Measurements from ENCODE around the gene MUC4. TPM values are rescaled to one million over a fixed set of nuclear protein-coding genes. Genes with fewer than 3 reads are reported as not detected.
A peak's percentile ranks its signal among the peaks of the same experiment; 100 is the strongest.

Gene MUC4
- under 1 TPM; 0.09 to 0.14 TPM for total RNA-seq

GRCh38 chr3:195811756-195812155, at the start of gene MUC4:
TSS of gene MUC4 (minus strand) at chr3:195811929. CDS start at chr3:195811817, 112 bp downstream.
- H3K4me3 Mint-ChIP-seq: no peak within 1 kb of the TSS
- no peaks in the 10 kb centered on the region for H3K9me3 Mint-ChIP-seq (ENCODE audit: low read depth)
- intact Hi-C loops (cut with DNase I, micrococcal nuclease): no loop called here
- H3K36me3 Mint-ChIP-seq (ENCODE audit: low read depth): no peaks in the 10 kb centered on the region
- DNase-seq: no peak
- H3K27me3 Mint-ChIP-seq: no peaks in the 10 kb centered on the region
- peaks cover under 1% of the 10 kb centered on the region for H3K4me1 Mint-ChIP-seq
- CTCF ChIA-PET: no interaction called here
- H3K27ac Mint-ChIP-seq: no peak within 1 kb of the TSS
- POLR2A ChIA-PET: interaction anchor here (0.6 kb wide), 1 partner anchor 20 kb away, joined by 3 read pairs; no protein-coding TSS in a partner anchor
- no peak for ATAC-seq

- Mint-ChIP-seq H3K27me3 (no peaks in the 10 kb centered on the region), H3K4me3 (no peak overlapping the region), H3K27ac (no peak overlapping the region), H3K4me1 (peaks cover 10% of the 10 kb centered on the region), H3K36me3 (ENCODE audit: low read depth) (peaks cover 1% of the 10 kb centered on the region), H3K9me3 (ENCODE audit: low read depth) (no peaks in the 10 kb centered on the region)
- intact Hi-C loops (cut with DNase I, micrococcal nuclease): loop anchor here in 1 of 2 experiments (5.0 kb wide), 1 partner anchor 303 kb away; no protein-coding TSS in a partner anchor
- ATAC-seq: no peak
- no peak for DNase-seq
- CTCF ChIA-PET: interaction anchor here (0.9 to 5.8 kb wide), 8 partner anchors 9 to 158 kb away, joined by 3 to 74 read pairs (median 4); no protein-coding TSS in a partner anchor
- POLR2A ChIA-PET: interaction anchor here (0.7 kb wide), 1 partner anchor 36 kb away, joined by 3 read pairs; no protein-coding TSS in a partner anchor
Observed at GRCh38 chr3:195860456-195860855, 48.7 kb upstream of the MUC4 start.

GRCh38 chr3:195859846-195860411, 48.2 kb upstream of the MUC4 start:
- ChIA-PET CTCF (interaction anchor here (0.6 to 5.8 kb wide), 30 partner anchors 9 to 375 kb away, joined by 3 to 74 read pairs (median 4); no protein-coding TSS in a partner anchor), POLR2A (interaction anchor here (0.9 kb wide), 1 partner anchor 34 kb away, joined by 4 read pairs; no protein-coding TSS in a partner anchor)
- Mint-ChIP-seq H3K4me3 (peak overlapping the region; percentile 50), H3K27me3 (no peaks in the 10 kb centered on the region), H3K36me3 (ENCODE audit: low read depth) (peaks cover 1% of the 10 kb centered on the region), H3K9me3 (ENCODE audit: low read depth) (no peaks in the 10 kb centered on the region), H3K4me1 (peaks cover 10% of the 10 kb centered on the region), H3K27ac (no peak overlapping the region)
- intact Hi-C loops (cut with DNase I, micrococcal nuclease): loop anchor here (1.0 to 10.0 kb wide), 7 partner anchors 34 to 588 kb away; partner anchors contain the start of gene XXYLT1 (in 1 of the 2)
- ATAC-seq: no peak
- DNase-seq: no peak

GRCh38 chr3:195859061-195859845, 47.5 kb upstream of the MUC4 start:
- Mint-ChIP-seq H3K4me3 (peak overlapping the region; percentile 50), H3K9me3 (ENCODE audit: low read depth) (no peaks in the 10 kb centered on the region), H3K4me1 (peaks cover 10% of the 10 kb centered on the region), H3K27ac (no peak overlapping the region), H3K36me3 (ENCODE audit: low read depth) (peaks cover 1% of the 10 kb centered on the region), H3K27me3 (no peaks in the 10 kb centered on the region)
- DNase-seq (peak; percentile 88), ATAC-seq (peak; percentile 69)
- POLR2A ChIA-PET: interaction anchor here (0.9 kb wide), 1 partner anchor 35 kb away, joined by 4 read pairs; no protein-coding TSS in a partner anchor
- CTCF ChIA-PET: interaction anchor here (0.6 to 5.8 kb wide), 30 partner anchors 9 to 376 kb away, joined by 3 to 74 read pairs (median 4); no protein-coding TSS in a partner anchor
- intact Hi-C loops (cut with DNase I, micrococcal nuclease): loop anchor here (1.0 to 10.0 kb wide), 6 partner anchors 35 to 587 kb away; partner anchors contain the start of gene XXYLT1 (in 1 of the 2)

- POLR2A ChIA-PET: no interaction called here
Observed at GRCh38 chr3:195856410-195857084, 44.8 kb upstream of the MUC4 start.

GRCh38 chr3:195855471-195856409, 44.0 kb upstream of the MUC4 start:
- CTCF ChIA-PET: interaction anchor here (0.5 to 2.1 kb wide), 6 partner anchors 16 to 60 kb away, joined by 3 to 8 read pairs (median 5); no protein-coding TSS in a partner anchor
- intact Hi-C loops (cut with DNase I, micrococcal nuclease): loop anchor here in 1 of 2 experiments (5.0 to 10.0 kb wide), 2 partner anchors 231 to 583 kb away; partner anchors contain the start of gene XXYLT1
- H3K4me1 Mint-ChIP-seq: peaks cover 11% of the 10 kb centered on the region
- no peak overlapping the region for H3K27ac Mint-ChIP-seq
- H3K4me3 Mint-ChIP-seq: no peak overlapping the region
- DNase-seq (no peak), ATAC-seq (no peak)
- no peaks in the 10 kb centered on the region for H3K9me3 Mint-ChIP-seq (ENCODE audit: low read depth)
- H3K27me3 Mint-ChIP-seq: peaks cover 2% of the 10 kb centered on the region
- POLR2A ChIA-PET: no interaction called here
- no peaks in the 10 kb centered on the region for H3K36me3 Mint-ChIP-seq (ENCODE audit: low read depth)

More at GRCh38 chr3:195856410-195857084, 44.8 kb upstream of the MUC4 start:
- H3K27me3 Mint-ChIP-seq: no peaks in the 10 kb centered on the region
- no peak overlapping the region for H3K4me3 Mint-ChIP-seq
- H3K9me3 Mint-ChIP-seq (ENCODE audit: low read depth): no peaks in the 10 kb centered on the region
- intact Hi-C loops (cut with DNase I, micrococcal nuclease): loop anchor here in 1 of 2 experiments (5.0 to 10.0 kb wide), 2 partner anchors 232 to 584 kb away; partner anchors contain the start of gene XXYLT1
- no peak overlapping the region for H3K27ac Mint-ChIP-seq
- no peak for DNase-seq
- CTCF ChIA-PET: interaction anchor here (0.6 to 2.1 kb wide), 4 partner anchors 17 to 58 kb away, joined by 4 to 8 read pairs (median 6); no protein-coding TSS in a partner anchor
- no peak for ATAC-seq
- no peaks in the 10 kb centered on the region for H3K36me3 Mint-ChIP-seq (ENCODE audit: low read depth)
- H3K4me1 Mint-ChIP-seq: peaks cover 4% of the 10 kb centered on the region

GRCh38 chr3:195854628-195855294, 43.0 kb upstream of the MUC4 start:
- H3K27me3 Mint-ChIP-seq: peaks cover 2% of the 10 kb centered on the region
- no peaks in the 10 kb centered on the region for H3K36me3 Mint-ChIP-seq (ENCODE audit: low read depth)
- no peak for DNase-seq
- ATAC-seq: no peak
- no peaks in the 10 kb centered on the region for H3K9me3 Mint-ChIP-seq (ENCODE audit: low read depth)
- H3K4me3 Mint-ChIP-seq: no peak overlapping the region
- POLR2A ChIA-PET: no interaction called here
- no peak overlapping the region for H3K27ac Mint-ChIP-seq
- intact Hi-C loops (cut with DNase I, micrococcal nuclease): loop anchor here (5.0 to 10.0 kb wide), 4 partner anchors 142 to 582 kb away; partner anchors contain the start of gene XXYLT1 (in 1 of the 2)
- H3K4me1 Mint-ChIP-seq: peaks cover 13% of the 10 kb centered on the region
- CTCF ChIA-PET: interaction anchor here (0.5 to 2.1 kb wide), 4 partner anchors 41 to 61 kb away, joined by 3 to 7 read pairs (median 4); no protein-coding TSS in a partner anchor

GRCh38 chr3:195853996-195854395, 42.3 kb upstream of the MUC4 start:
- Mint-ChIP-seq H3K27ac (no peak overlapping the region), H3K36me3 (ENCODE audit: low read depth) (no peaks in the 10 kb centered on the region), H3K4me3 (no peak overlapping the region), H3K27me3 (peaks cover 2% of the 10 kb centered on the region), H3K9me3 (ENCODE audit: low read depth) (no peaks in the 10 kb centered on the region), H3K4me1 (peaks cover 9% of the 10 kb centered on the region)
- DNase-seq: no peak
- POLR2A ChIA-PET: no interaction called here
- CTCF ChIA-PET: interaction anchor here (0.8 to 2.1 kb wide), 2 partner anchors 61 to 62 kb away, joined by 3 to 6 read pairs; no protein-coding TSS in a partner anchor
- intact Hi-C loops (cut with DNase I, micrococcal nuclease): loop anchor here (5.0 to 10.0 kb wide), 3 partner anchors 142 to 229 kb away; no protein-coding TSS in a partner anchor
- no peak for ATAC-seq

GRCh38 chr3:195853036-195853435, 41.3 kb upstream of the MUC4 start:
- Mint-ChIP-seq H3K36me3 (ENCODE audit: low read depth) (no peaks in the 10 kb centered on the region), H3K4me1 (peaks cover 9% of the 10 kb centered on the region), H3K27me3 (peaks cover 2% of the 10 kb centered on the region), H3K27ac (no peak overlapping the region), H3K9me3 (ENCODE audit: low read depth) (no peaks in the 10 kb centered on the region), H3K4me3 (no peak overlapping the region)
- intact Hi-C loops (cut with DNase I, micrococcal nuclease): loop anchor here (5.0 to 10.0 kb wide), 3 partner anchors 141 to 228 kb away; no protein-coding TSS in a partner anchor
- ChIA-PET POLR2A (no interaction called here), CTCF (interaction anchor here (0.8 to 1.5 kb wide), 2 partner anchors 42 to 62 kb away, joined by 3 read pairs; no protein-coding TSS in a partner anchor)
- no peak for DNase-seq
- ATAC-seq: no peak

All from activated CD4-positive, alpha-beta T cell treated with anti-CD3 and anti-CD28 coated beads for 36 hours (primary cell).